C4-2B (cell line): ENCODE data around the gene ZFAND2A.

Source experiments
- CTCF ChIP-seq: fragments of 450-650 bp; conservative IDR thresholded peaks from 2 replicates; pipeline ENCODE4 v1.5.1; 2017; ENCODE audit warnings: mild to moderate bottlenecking
- ZFX ChIP-seq: fragments of 450-650 bp; IDR thresholded peaks from 2 replicates; pipeline ENCODE4 v1.6.1; 2017

- TF ChIP-seq CTCF: no peak
- TF ChIP-seq ZFX: no peak
These were observed 28.3 kb downstream of the ZFAND2A start for GRCh38 chr7:1131471-1132265.
